BE2C (cell line): Measurements from ENCODE around the gene IL23R.
"Not testable (repeated sequence)": the region's sequence is repeated elsewhere in the genome, so short reads cannot be mapped to it uniquely, and the experiment has no call there.

Experiments
- DNase-seq: peaks from one replicate; pipeline ENCODE4 v3.0.0-alpha.2; 2020
- H3K27me3 ChIP-seq: fragments of 250-450 bp; sonication (Bioruptor Pico); 2 replicates; pipeline ENCODE4 v1.5.1; 2020; ENCODE audit warnings: mild to moderate bottlenecking
- H3K36me3 ChIP-seq: fragments of 250-450 bp; sonication (Bioruptor Pico); 2 replicates; pipeline ENCODE4 v1.5.1; 2020; ENCODE audit warnings: mild to moderate bottlenecking
- H3K4me1 ChIP-seq: fragments of 250-450 bp; sonication (Bioruptor Pico); 2 replicates; pipeline ENCODE4 v1.5.1; 2020
- H3K4me3 ChIP-seq: 2 replicates; pipeline ENCODE4 v1.5.1; 2011; ENCODE audit warnings: low read depth, low read length
- H3K9me3 ChIP-seq: fragments of 250-450 bp; sonication (Bioruptor Pico); 2 replicates; pipeline ENCODE4 v1.5.1; 2020
- TF ChIP-seq, protein P1 (sequence below): IDR thresholded peaks from 2 replicates; pipeline ENCODE4 v1.5.1; 2012; ENCODE audit warnings: mild to moderate bottlenecking, low read depth, low read length

IL23R gene

DNA sequence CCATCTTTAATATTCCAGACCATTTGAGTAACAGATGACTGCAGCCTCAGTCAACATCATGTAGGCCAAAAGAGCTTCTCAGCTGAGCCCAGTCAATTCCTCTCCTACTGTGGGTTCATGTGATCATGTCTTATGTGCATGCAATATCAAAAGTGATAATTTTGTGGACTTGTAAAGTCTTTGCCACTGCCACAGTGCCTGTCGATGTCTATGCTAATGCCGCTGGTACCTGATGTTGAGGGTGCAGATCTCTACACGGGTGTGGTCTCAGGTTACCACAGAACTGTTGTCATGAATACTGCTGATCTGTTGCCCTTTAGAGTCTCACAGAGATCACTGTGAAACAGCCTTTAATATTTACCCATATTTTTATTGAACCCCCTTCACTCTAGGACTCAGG lies 20.2 kb upstream of the IL23R start:
- Histone ChIP-seq H3K4me3 (no peak overlapping the region), H3K27me3 (no peaks in the 10 kb centered on the region; the same call in 1 of the 2 replicates), H3K9me3 (no peaks in the 10 kb centered on the region), H3K4me1 (no peaks in the 10 kb centered on the region), H3K36me3 (no peaks in the 10 kb centered on the region)
- TF ChIP-seq, protein P1, sequence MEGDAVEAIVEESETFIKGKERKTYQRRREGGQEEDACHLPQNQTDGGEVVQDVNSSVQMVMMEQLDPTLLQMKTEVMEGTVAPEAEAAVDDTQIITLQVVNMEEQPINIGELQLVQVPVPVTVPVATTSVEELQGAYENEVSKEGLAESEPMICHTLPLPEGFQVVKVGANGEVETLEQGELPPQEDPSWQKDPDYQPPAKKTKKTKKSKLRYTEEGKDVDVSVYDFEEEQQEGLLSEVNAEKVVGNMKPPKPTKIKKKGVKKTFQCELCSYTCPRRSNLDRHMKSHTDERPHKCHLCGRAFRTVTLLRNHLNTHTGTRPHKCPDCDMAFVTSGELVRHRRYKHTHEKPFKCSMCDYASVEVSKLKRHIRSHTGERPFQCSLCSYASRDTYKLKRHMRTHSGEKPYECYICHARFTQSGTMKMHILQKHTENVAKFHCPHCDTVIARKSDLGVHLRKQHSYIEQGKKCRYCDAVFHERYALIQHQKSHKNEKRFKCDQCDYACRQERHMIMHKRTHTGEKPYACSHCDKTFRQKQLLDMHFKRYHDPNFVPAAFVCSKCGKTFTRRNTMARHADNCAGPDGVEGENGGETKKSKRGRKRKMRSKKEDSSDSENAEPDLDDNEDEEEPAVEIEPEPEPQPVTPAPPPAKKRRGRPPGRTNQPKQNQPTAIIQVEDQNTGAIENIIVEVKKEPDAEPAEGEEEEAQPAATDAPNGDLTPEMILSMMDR: no peak
- no peak for DNase-seq

GRCh38 chr1:67146539-67146938 lies 19.7 kb upstream of the IL23R start:
- H3K36me3 ChIP-seq: no peaks in the 10 kb centered on the region
- no peaks in the 10 kb centered on the region; the same call in 1 of the 2 replicates for H3K27me3 ChIP-seq
- no peak overlapping the region for H3K4me3 ChIP-seq
- H3K4me1 ChIP-seq: no peaks in the 10 kb centered on the region
- H3K9me3 ChIP-seq: no peaks in the 10 kb centered on the region
- no peak for DNase-seq
- TF ChIP-seq, protein P1: no peak

GRCh38 chr1:67147973-67148372 lies 18.3 kb upstream of the IL23R start:
- DNase-seq, H3K4me1 ChIP-seq, H3K36me3 ChIP-seq, H3K4me3 ChIP-seq, H3K27me3 ChIP-seq, H3K9me3 ChIP-seq: not testable (repeated sequence)

DNA sequence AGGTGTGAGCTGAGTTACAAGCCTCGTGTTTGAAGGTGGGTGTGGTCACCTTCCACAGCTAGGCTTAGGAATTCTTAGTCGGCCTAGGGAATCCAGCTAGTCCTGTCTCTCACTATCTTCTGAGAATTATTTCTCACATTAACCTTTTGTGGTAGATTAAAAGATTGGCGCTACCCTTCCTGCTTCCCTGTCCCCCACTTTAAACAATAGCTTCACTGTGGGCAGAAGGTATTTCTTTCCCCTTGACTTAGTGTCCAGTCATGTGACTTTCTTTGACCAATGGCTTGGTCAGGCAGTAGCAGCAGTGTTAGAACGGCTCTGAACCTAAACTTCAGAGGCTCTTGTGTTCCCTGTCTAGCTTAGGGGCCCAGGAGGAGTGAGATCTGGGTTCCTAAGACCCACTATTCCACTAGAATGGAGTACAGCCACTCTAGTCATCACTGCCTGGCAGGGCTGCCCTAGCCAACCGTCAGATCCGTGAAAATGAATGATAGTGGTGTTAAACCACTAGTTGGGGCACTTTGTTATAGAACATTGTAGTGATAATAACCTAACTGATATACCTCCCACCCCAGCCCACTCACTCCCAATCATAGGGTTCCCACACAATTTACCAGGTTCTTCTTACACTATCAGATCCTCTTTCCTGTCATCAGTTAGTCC lies 17.6 kb upstream of the IL23R start:
- H3K36me3 ChIP-seq: no peaks in the 10 kb centered on the region
- H3K4me3 ChIP-seq: no peak overlapping the region
- no peaks in the 10 kb centered on the region for H3K4me1 ChIP-seq
- no peaks in the 10 kb centered on the region; the same call in 1 of the 2 replicates for H3K27me3 ChIP-seq
- TF ChIP-seq, protein P1: no peak
- DNase-seq: no peak
- no peaks in the 10 kb centered on the region for H3K9me3 ChIP-seq

- Histone ChIP-seq H3K27me3 (no peaks in the 10 kb centered on the region; the same call in 1 of the 2 replicates), H3K4me3 (no peak overlapping the region)
Observed at GRCh38 chr1:67149179-67149770, 17.0 kb upstream of the IL23R start.

DNA sequence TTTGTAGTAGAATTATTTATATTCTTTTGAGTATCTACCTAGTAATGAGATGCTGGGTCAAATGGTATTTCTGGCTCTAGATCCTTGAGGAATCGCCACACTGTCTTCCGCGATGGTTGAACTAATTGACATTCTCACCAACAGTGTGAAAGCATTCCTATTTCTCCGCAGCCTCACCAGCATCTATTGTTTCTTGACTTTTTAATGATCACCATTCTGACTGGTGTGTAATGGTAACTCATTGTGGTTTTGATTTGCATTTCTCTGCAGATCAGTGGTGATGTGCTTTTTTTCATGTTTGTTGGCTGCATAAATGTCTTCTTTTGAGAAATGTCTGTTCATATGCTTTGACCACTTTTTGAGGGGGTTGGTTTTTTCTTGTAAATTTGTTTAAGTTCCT lies 15.3 kb upstream of the IL23R start:
- Histone ChIP-seq H3K4me1 (no peaks in the 10 kb centered on the region), H3K36me3 (no peaks in the 10 kb centered on the region), H3K4me3 (no peak overlapping the region), H3K27me3 (no peaks in the 10 kb centered on the region; the same call in 1 of the 2 replicates), H3K9me3 (no peaks in the 10 kb centered on the region)
- no peak for DNase-seq
- TF ChIP-seq, protein P1: no peak

More at GRCh38 chr1:67149179-67149770, 17.0 kb upstream of the IL23R start:
- no peaks in the 10 kb centered on the region for H3K9me3 ChIP-seq
- peak; percentile 44 for DNase-seq
- TF ChIP-seq, protein P1: peak; percentile 68
- H3K36me3 ChIP-seq: no peaks in the 10 kb centered on the region
- no peaks in the 10 kb centered on the region for H3K4me1 ChIP-seq
